Prostate gland (tissue), 2 donors: Measurements from ENCODE around the gene NAV2. TPM values are rescaled to one million over a fixed set of nuclear protein-coding genes. Genes with fewer than 3 reads are reported as not detected.

Experiments
- DNase-seq: peaks from one replicate; pipeline ENCODE4 v3.0.0-alpha.2; 2019; ENCODE audit warnings: low spot score
- H3K27ac ChIP-seq, 2 donors: fragments of 200-600 bp; sonication (generic); 2 replicates each; pipeline ENCODE4 v1.5.1; 2017 to 2019
- H3K27me3 ChIP-seq: fragments of 200-600 bp; sonication (generic); replicated peaks from 2 replicates; pipeline ENCODE4 v1.5.1; 2019; ENCODE audit not compliant: insufficient read depth
- H3K36me3 ChIP-seq, 2 donors: fragments of 200-600 bp; sonication (generic); 1 replicate in 1 of 2; 2 replicates in 1 of 2; pipeline versions ENCODE4 v1.5.1 to v1.8.1; 2017 to 2019
- H3K4me1 ChIP-seq: fragments of 200-600 bp; sonication (generic); replicated peaks from 2 replicates; pipeline ENCODE4 v1.5.1; 2019
- H3K4me3 ChIP-seq, 2 donors: fragments of 200-600 bp; sonication (generic); 2 replicates each; pipeline ENCODE4 v1.5.1; 2017 to 2019
- H3K9me3 ChIP-seq: fragments of 200-600 bp; sonication (generic); 2 replicates; pipeline ENCODE4 v1.5.1; 2017
- CTCF ChIP-seq, 4 experiments: fragments of 200-600 bp in 2 of 4; fragments of 450-650 bp in 2 of 4; sonication (generic) in 2 of 4; IDR thresholded peaks; 1 replicate in 3 of 4; 2 replicates in 1 of 4; pipeline ENCODE4 v1.5.1; 2016 to 2019; ENCODE audit warnings: antibody characterized with exemption in 4 of 4, mild to moderate bottlenecking in 2 of 4, moderate library complexity in 2 of 4
- POLR2A ChIP-seq: fragments of 450-650 bp; IDR thresholded peaks from one replicate; pipeline ENCODE4 v1.6.1; 2016; ENCODE audit warnings: antibody characterized with exemption, mild to moderate bottlenecking
- POLR2AphosphoS5 ChIP-seq: sonication (generic); formaldehyde crosslinking; IDR thresholded peaks from one replicate; pipeline ENCODE4 v1.6.1; 2017; ENCODE audit warnings: antibody characterized with exemption
- WGBS: methylation state at CpG from one replicate; pipeline ENCODE4 v1.1.5; 2018; 5-methylcytosine and 5-hydroxymethylcytosine counted together
- intact Hi-C: fragments of 100-400 bp; cut with DNase I; formaldehyde crosslinking; loops from one replicate; pipeline ENCODE4 v1.14.2; 2022
- total RNA-seq, 2 donors: library from RNA; depleted of rRNA; stranded (reverse); fragments of >200 nt; gene quantifications; one replicate each; pipeline ENCODE4 v1.1.0, GENCODE V29; 2016

Gene NAV2
- total RNA-seq, 2 donors from 2014 or later = 17.1 to 26.6 TPM

- H3K27ac ChIP-seq = no peak overlapping the region
- WGBS = 80% methylated on average over 2 of the region's 2 CpGs
- H3K27me3 ChIP-seq = no peaks in the 10 kb centered on the region
- no peak for DNase-seq
- intact Hi-C loops = no loop called here
- no peaks in the 10 kb centered on the region for H3K36me3 ChIP-seq
- H3K4me3 ChIP-seq = no peak overlapping the region
- H3K9me3 ChIP-seq = no peaks in the 10 kb centered on the region
- H3K4me1 ChIP-seq = no peaks in the 10 kb centered on the region
- no peak for TF ChIP-seq POLR2AphosphoS5
Observed at GRCh38 chr11:19735909-19736498, 23.4 kb downstream of the NAV2 start.

GRCh38 chr11:19736831-19737230, 24.2 kb downstream of the NAV2 start:
- Histone ChIP-seq H3K27me3 (no peaks in the 10 kb centered on the region), H3K9me3 (no peaks in the 10 kb centered on the region), H3K36me3 (no peaks in the 10 kb centered on the region), H3K4me1 (no peaks in the 10 kb centered on the region), H3K27ac (no peak overlapping the region), H3K4me3 (no peak overlapping the region)
- TF ChIP-seq POLR2A (no peak), CTCF (IDR thresholded peaks at IDR 0.05) (no peak), POLR2AphosphoS5 (no peak)
- WGBS = 96% methylated on average over 3 of the region's 3 CpGs
- DNase-seq = no peak
- intact Hi-C loops = no loop called here

GRCh38 chr11:19737575-19737974, 24.9 kb downstream of the NAV2 start:
- no peak for DNase-seq
- Histone ChIP-seq H3K27ac (no peak overlapping the region), H3K9me3 (no peaks in the 10 kb centered on the region), H3K27me3 (no peaks in the 10 kb centered on the region), H3K4me1 (no peaks in the 10 kb centered on the region), H3K36me3 (no peaks in the 10 kb centered on the region), H3K4me3 (no peak overlapping the region)
- intact Hi-C loops = no loop called here
- TF ChIP-seq CTCF (IDR thresholded peaks at IDR 0.05) = no peak
- TF ChIP-seq POLR2A = no peak
- no peak for TF ChIP-seq POLR2AphosphoS5
- WGBS = 83% methylated on average over 4 of the region's 4 CpGs

- no peak overlapping the region for H3K27ac ChIP-seq
- intact Hi-C loops = no loop called here
- DNase-seq = no peak
- no peak overlapping the region for H3K4me3 ChIP-seq
- no peak for TF ChIP-seq POLR2AphosphoS5
- TF ChIP-seq POLR2A = no peak
- no peak for TF ChIP-seq CTCF (IDR thresholded peaks at IDR 0.05)
- H3K36me3 ChIP-seq = no peaks in the 10 kb centered on the region
- H3K4me1 ChIP-seq = no peaks in the 10 kb centered on the region
- no peaks in the 10 kb centered on the region for H3K9me3 ChIP-seq
- WGBS = 34% methylated on average over 3 of the region's 3 CpGs
- H3K27me3 ChIP-seq = no peaks in the 10 kb centered on the region
Observed at GRCh38 chr11:19738124-19738523, 25.5 kb downstream of the NAV2 start.

GRCh38 chr11:19739872-19740271, 27.2 kb downstream of the NAV2 start:
- H3K9me3 ChIP-seq = no peaks in the 10 kb centered on the region
- intact Hi-C loops = loop anchor here (1.0 kb wide), 1 partner anchor 176 kb away; no protein-coding TSS in a partner anchor
- no peak overlapping the region for H3K4me3 ChIP-seq
- H3K27me3 ChIP-seq = no peaks in the 10 kb centered on the region
- H3K27ac ChIP-seq = peak overlapping the region in 1 of 2 donors; percentile 32
- H3K4me1 ChIP-seq = no peaks in the 10 kb centered on the region
- no peak for TF ChIP-seq POLR2A
- peak in 2 of 4 experiments; percentile 16 to 22 for TF ChIP-seq CTCF (IDR thresholded peaks at IDR 0.05)
- DNase-seq = no peak
- WGBS = 72% methylated on average over 4 of the region's 4 CpGs
- H3K36me3 ChIP-seq = no peaks in the 10 kb centered on the region
